Measurements from ENCODE around the gene OR7C1. TPM values are rescaled to one million over a fixed set of nuclear protein-coding genes. Genes with fewer than 3 reads are reported as not detected.

OR7C1 gene
- not detected for total RNA-seq

- Histone ChIP-seq H3K9me3 (no peaks in the 10 kb centered on the region), H3K36me3 (replicated peaks in 1 of 2; ENCODE audit: insufficient read depth in 1 of 2, low read depth in 2 of 2) (no peaks in the 10 kb centered on the region), H3K27ac (no peak within 1 kb of the TSS), H3K4me3 (no peak within 1 kb of the TSS), H3K4me1 (no peaks in the 10 kb centered on the region), H3K27me3 (no peaks in the 10 kb centered on the region)
- ATAC-seq (no peak), DNase-seq (no peak)
- WGBS, 2 donors, result 0 to 6% methylated on average over 1 of the region's 1 CpG
- intact Hi-C loops (cut with DNase I), result no loop called here
- TF ChIP-seq, protein P1, sequence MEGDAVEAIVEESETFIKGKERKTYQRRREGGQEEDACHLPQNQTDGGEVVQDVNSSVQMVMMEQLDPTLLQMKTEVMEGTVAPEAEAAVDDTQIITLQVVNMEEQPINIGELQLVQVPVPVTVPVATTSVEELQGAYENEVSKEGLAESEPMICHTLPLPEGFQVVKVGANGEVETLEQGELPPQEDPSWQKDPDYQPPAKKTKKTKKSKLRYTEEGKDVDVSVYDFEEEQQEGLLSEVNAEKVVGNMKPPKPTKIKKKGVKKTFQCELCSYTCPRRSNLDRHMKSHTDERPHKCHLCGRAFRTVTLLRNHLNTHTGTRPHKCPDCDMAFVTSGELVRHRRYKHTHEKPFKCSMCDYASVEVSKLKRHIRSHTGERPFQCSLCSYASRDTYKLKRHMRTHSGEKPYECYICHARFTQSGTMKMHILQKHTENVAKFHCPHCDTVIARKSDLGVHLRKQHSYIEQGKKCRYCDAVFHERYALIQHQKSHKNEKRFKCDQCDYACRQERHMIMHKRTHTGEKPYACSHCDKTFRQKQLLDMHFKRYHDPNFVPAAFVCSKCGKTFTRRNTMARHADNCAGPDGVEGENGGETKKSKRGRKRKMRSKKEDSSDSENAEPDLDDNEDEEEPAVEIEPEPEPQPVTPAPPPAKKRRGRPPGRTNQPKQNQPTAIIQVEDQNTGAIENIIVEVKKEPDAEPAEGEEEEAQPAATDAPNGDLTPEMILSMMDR (IDR thresholded peaks at IDR 0.05), result no peak
- TF ChIP-seq POLR2A (IDR thresholded peaks at IDR 0.05), result no peak
Observed at GRCh38 chr19:14835011-14835410, at the start of gene OR7C1, which contains the start of gene OR7A5. OR7C1 (minus strand) TSS chr19:14835185; CDS start chr19:14800136, 35,049 bp downstream. OR7A5 (minus strand) TSS chr19:14835185; CDS start chr19:14828241, 6,944 bp downstream.

- WGBS, 2 donors, result 41 to 49% methylated on average over 4 of the region's 4 CpGs
- H3K4me3 ChIP-seq, result no peak overlapping the region
- H3K9me3 ChIP-seq, result no peaks in the 10 kb centered on the region
- intact Hi-C loops (cut with DNase I), result no loop called here
- no peak for ATAC-seq
- no peak overlapping the region for H3K27ac ChIP-seq
- H3K27me3 ChIP-seq, result no peaks in the 10 kb centered on the region
- no peak for TF ChIP-seq POLR2A (IDR thresholded peaks at IDR 0.05)
- TF ChIP-seq, protein P1 (IDR thresholded peaks at IDR 0.05), result peak in 6 of 7 experiments; percentile 16 to 58 (median 40)
- DNase-seq, result no peak
- no peaks in the 10 kb centered on the region for H3K4me1 ChIP-seq
- no peaks in the 10 kb centered on the region for H3K36me3 ChIP-seq (replicated peaks in 1 of 2; ENCODE audit: insufficient read depth in 1 of 2, low read depth in 2 of 2)
Observed at GRCh38 chr19:14871619-14872230, 36.7 kb upstream of the OR7C1 start.

- H3K27ac ChIP-seq, result no peak overlapping the region
- H3K36me3 ChIP-seq (replicated peaks in 1 of 2; ENCODE audit: insufficient read depth in 1 of 2, low read depth in 2 of 2), result no peaks in the 10 kb centered on the region
- H3K4me3 ChIP-seq, result no peak overlapping the region
- H3K9me3 ChIP-seq, result no peaks in the 10 kb centered on the region
- TF ChIP-seq, protein P1 (IDR thresholded peaks at IDR 0.05), result no peak
- TF ChIP-seq POLR2A (IDR thresholded peaks at IDR 0.05), result no peak
- H3K27me3 ChIP-seq, result no peaks in the 10 kb centered on the region
- no peak for DNase-seq
- ATAC-seq, result no peak
- no peaks in the 10 kb centered on the region for H3K4me1 ChIP-seq
- WGBS, 2 donors, result 58 to 60% methylated on average over 5 of the region's 5 CpGs
- intact Hi-C loops (cut with DNase I), result no loop called here
Observed at GRCh38 chr19:14868497-14868896, 33.5 kb upstream of the OR7C1 start.

DNA sequence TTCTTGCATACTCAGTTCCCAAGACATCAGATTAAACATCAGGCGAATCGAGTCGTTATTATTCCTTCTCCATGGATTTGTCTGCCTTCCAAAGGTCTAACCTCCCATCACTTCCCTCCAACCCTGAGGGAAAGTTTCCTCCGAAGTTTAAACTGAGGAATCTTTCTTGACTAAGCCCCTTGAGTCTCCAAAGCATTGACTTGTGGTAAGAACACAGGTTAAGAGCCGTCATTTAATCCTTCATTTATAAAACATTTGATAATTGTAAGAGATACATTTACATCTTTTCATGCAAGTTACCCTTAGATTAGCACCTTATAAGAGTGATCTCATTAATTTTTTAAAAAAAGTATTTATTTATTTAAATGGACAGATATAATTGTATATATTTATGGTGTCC, 13.8 kb upstream of the OR7C1 start, which contains the start of gene OR7A10:
Gene OR7A10, minus strand, starts transcription at position 101 of the 400 bp plus-strand sequence. CDS start 7,045 bp downstream, outside the sequence.
- ATAC-seq, result no peak
- intact Hi-C loops (cut with DNase I), result no loop called here

More for the DNA sequence above, 13.8 kb upstream of the OR7C1 start, which contains the start of gene OR7A10:
- TF ChIP-seq, protein P1 (IDR thresholded peaks at IDR 0.05), result no peak
- TF ChIP-seq POLR2A (IDR thresholded peaks at IDR 0.05), result no peak
- Histone ChIP-seq H3K4me1 (no peaks in the 10 kb centered on the region), H3K36me3 (replicated peaks in 1 of 2; ENCODE audit: insufficient read depth in 1 of 2, low read depth in 2 of 2) (no peaks in the 10 kb centered on the region), H3K27ac (no peak within 1 kb of the TSS), H3K9me3 (no peaks in the 10 kb centered on the region), H3K27me3 (peaks cover 0 to 4% of the 10 kb centered on the region in 2 donors), H3K4me3 (no peak within 1 kb of the TSS)
- DNase-seq, result no peak
- 47 to 70% methylated on average over 5 of the region's 5 CpGs for WGBS, 2 donors
